Measurements from ENCODE around the gene GDPD2. TPM values are rescaled to one million over a fixed set of nuclear protein-coding genes. Genes with fewer than 3 reads are reported as not detected.

Gene GDPD2
- total and polyA plus RNA-seq, 2 experiments from 2014 or later = not detected

GRCh38 chrX:70439016-70439415 lies 15.9 kb downstream of the GDPD2 start:
- Histone ChIP-seq H4K20me1 (ENCODE audit: insufficient read depth) (no peaks in the 10 kb centered on the region), H3K36me3 (ENCODE audit: low read depth) (no peaks in the 10 kb centered on the region), H3K27ac (no peak overlapping the region), H3K79me2 (ENCODE audit: insufficient read depth) (no peaks in the 10 kb centered on the region), H3K4me2 (ENCODE audit: unreplicated experiment) (no peak overlapping the region), H3K4me1 (ENCODE audit: insufficient read depth) (peaks cover 5% of the 10 kb centered on the region; the same call in 1 of the 2 replicates), H3K9me3 (ENCODE audit: low read depth) (no peaks in the 10 kb centered on the region), H3K9ac (no peak overlapping the region), H2AFZ (no peak overlapping the region), H3F3A (ENCODE audit: insufficient read depth) (no peaks in the 10 kb centered on the region), H3K9me2 (ENCODE audit: insufficient read depth) (no peaks in the 10 kb centered on the region), H3K27me3 (replicated peaks; ENCODE audit: insufficient read depth) (no peaks in the 10 kb centered on the region), H3K4me3 (no peak overlapping the region)
- TF ChIP-seq EZH2 (IDR thresholded peaks at IDR 0.05; ENCODE audit: insufficient read depth, poor library complexity, severe bottlenecking) (no peak), EZH2phosphoT487 (IDR thresholded peaks at IDR 0.05; ENCODE audit: insufficient read depth, low read depth) (no peak)
- in situ Hi-C loops (cut with MboI) = no loop called here
- 13 to 57% methylated on average over 1 of the region's 1 CpG for WGBS, 2 experiments (ENCODE audit: low coverage in 1 of 2, low lambda C conversion rate in 2 of 2, missing lambda C conversion rate in 2 of 2)
- DNase-seq = peak; percentile 25

- WGBS, 2 experiments (ENCODE audit: low coverage in 1 of 2, low lambda C conversion rate in 2 of 2, missing lambda C conversion rate in 2 of 2) = 63 to 67% methylated on average over 6 of the region's 6 CpGs
- no peaks in the 10 kb centered on the region for H3K36me3 ChIP-seq (ENCODE audit: low read depth)
- no peak for DNase-seq
- H3F3A ChIP-seq (ENCODE audit: insufficient read depth) = no peaks in the 10 kb centered on the region
- no peak overlapping the region for H3K4me3 ChIP-seq
- in situ Hi-C loops (cut with MboI) = no loop called here
- no peaks in the 10 kb centered on the region for H3K9me3 ChIP-seq (ENCODE audit: low read depth)
- H3K9me2 ChIP-seq (ENCODE audit: insufficient read depth) = no peaks in the 10 kb centered on the region
- H4K20me1 ChIP-seq (ENCODE audit: insufficient read depth) = no peaks in the 10 kb centered on the region
- no peak overlapping the region for H3K27ac ChIP-seq
- no peaks in the 10 kb centered on the region for H3K79me2 ChIP-seq (ENCODE audit: insufficient read depth)
- no peak overlapping the region for H3K4me2 ChIP-seq (ENCODE audit: unreplicated experiment)
- no peak overlapping the region for H3K9ac ChIP-seq
- no peaks in the 10 kb centered on the region for H3K4me1 ChIP-seq (ENCODE audit: insufficient read depth)
- H2AFZ ChIP-seq = no peak overlapping the region
- H3K27me3 ChIP-seq (replicated peaks; ENCODE audit: insufficient read depth) = no peaks in the 10 kb centered on the region
- TF ChIP-seq EZH2 (IDR thresholded peaks at IDR 0.05; ENCODE audit: insufficient read depth, poor library complexity, severe bottlenecking) = no peak
- no peak for TF ChIP-seq EZH2phosphoT487 (IDR thresholded peaks at IDR 0.05; ENCODE audit: insufficient read depth, low read depth)
Measured at GRCh38 chrX:70442224-70442623, 19.1 kb downstream of the GDPD2 start.

- no peaks in the 10 kb centered on the region for H4K20me1 ChIP-seq (ENCODE audit: insufficient read depth)
- H3K27ac ChIP-seq = no peak within 1 kb of the TSS
- H3K9me2 ChIP-seq (ENCODE audit: insufficient read depth) = no peaks in the 10 kb centered on the region
- H3K4me2 ChIP-seq (ENCODE audit: unreplicated experiment) = no peak within 1 kb of the TSS
- DNase-seq = peak; percentile 60
- no peaks in the 10 kb centered on the region for H3K4me1 ChIP-seq (ENCODE audit: insufficient read depth)
- H2AFZ ChIP-seq = 0 out of 2 replicates have a peak within 1 kb of the TSS, but pooled peaks have one; percentile 30
- 9 to 29% methylated on average over 4 to 11 of the region's 21 CpGs for WGBS, 2 experiments (ENCODE audit: low coverage in 1 of 2, low lambda C conversion rate in 2 of 2, missing lambda C conversion rate in 2 of 2)
- 0 out of 2 replicates have a peak within 1 kb of the TSS, but pooled peaks have one; percentile 37 for H3K4me3 ChIP-seq
- H3K79me2 ChIP-seq (ENCODE audit: insufficient read depth) = no peaks in the 10 kb centered on the region
- no peaks in the 10 kb centered on the region for H3K36me3 ChIP-seq (ENCODE audit: low read depth)
- no peaks in the 10 kb centered on the region for H3K27me3 ChIP-seq (replicated peaks; ENCODE audit: insufficient read depth)
- TF ChIP-seq EZH2 (IDR thresholded peaks at IDR 0.05; ENCODE audit: insufficient read depth, poor library complexity, severe bottlenecking) = no peak
- TF ChIP-seq EZH2phosphoT487 (IDR thresholded peaks at IDR 0.05; ENCODE audit: insufficient read depth, low read depth) = no peak
- no peaks in the 10 kb centered on the region for H3F3A ChIP-seq (ENCODE audit: insufficient read depth)
- in situ Hi-C loops (cut with MboI) = no loop called here
- H3K9me3 ChIP-seq (ENCODE audit: low read depth) = no peaks in the 10 kb centered on the region
- H3K9ac ChIP-seq = no peak within 1 kb of the TSS
Measured at GRCh38 chrX:70444326-70444945, 21.3 kb downstream of the GDPD2 start, which contains the start of gene DLG3. Gene DLG3, plus strand, starts transcription at chrX:70444835. Its CDS starts 367 bp downstream, at chrX:70445202.

GRCh38 chrX:70444946-70445656 lies 22.0 kb downstream of the GDPD2 start:
- no peaks in the 10 kb centered on the region for H3K9me3 ChIP-seq (ENCODE audit: low read depth)
- H3K27ac ChIP-seq = no peak overlapping the region
- no peaks in the 10 kb centered on the region for H3K9me2 ChIP-seq (ENCODE audit: insufficient read depth)
- H4K20me1 ChIP-seq (ENCODE audit: insufficient read depth) = no peaks in the 10 kb centered on the region
- no peak overlapping the region for H3K9ac ChIP-seq
- no peak for TF ChIP-seq EZH2 (IDR thresholded peaks at IDR 0.05; ENCODE audit: insufficient read depth, poor library complexity, severe bottlenecking)
- H3K36me3 ChIP-seq (ENCODE audit: low read depth) = no peaks in the 10 kb centered on the region
- H3K4me1 ChIP-seq (ENCODE audit: insufficient read depth) = no peaks in the 10 kb centered on the region
- H2AFZ ChIP-seq = 0 out of 2 replicates have a peak overlapping the region, but pooled peaks have one; percentile 30
- no peaks in the 10 kb centered on the region for H3K79me2 ChIP-seq (ENCODE audit: insufficient read depth)
- in situ Hi-C loops (cut with MboI) = no loop called here
- no peak overlapping the region for H3K4me2 ChIP-seq (ENCODE audit: unreplicated experiment)
- no peaks in the 10 kb centered on the region for H3K27me3 ChIP-seq (replicated peaks; ENCODE audit: insufficient read depth)
- H3F3A ChIP-seq (ENCODE audit: insufficient read depth) = no peaks in the 10 kb centered on the region
- no peak for DNase-seq
- WGBS, 2 experiments (ENCODE audit: low coverage in 1 of 2, low lambda C conversion rate in 2 of 2, missing lambda C conversion rate in 2 of 2) = 0 to 1% methylated on average over 1 to 14 of the region's 61 CpGs
- H3K4me3 ChIP-seq = 0 out of 2 replicates have a peak overlapping the region, but pooled peaks have one; percentile 37
